Upper lobe of right lung (tissue), 1 donor: ENCODE measurements around the gene SLIT2. TPM values are rescaled to one million over a fixed set of nuclear protein-coding genes. Genes with fewer than 3 reads are reported as not detected.

Experiments
- ATAC-seq: fragments of 200-7000 bp; cut with Tn5 transposase; one replicate; pipeline ENCODE4 v1.9.1; 2020; ENCODE audit warnings: mild to moderate bottlenecking, moderate library complexity
- DNase-seq: peaks from one replicate; pipeline ENCODE4 v3.0.0-alpha.2; 2020
- H3K27ac ChIP-seq: fragments of 200-600 bp; one replicate; pipeline ENCODE4 v1.8.0; 2022
- H3K27me3 ChIP-seq: fragments of 200-600 bp; one replicate; pipeline ENCODE4 v1.8.0; 2022; ENCODE audit warnings: mild to moderate bottlenecking
- H3K36me3 ChIP-seq: fragments of 200-600 bp; one replicate; pipeline ENCODE4 v1.8.0; 2022
- H3K4me1 ChIP-seq: fragments of 200-600 bp; one replicate; pipeline ENCODE4 v1.8.0; 2022
- H3K4me3 ChIP-seq: fragments of 200-600 bp; one replicate; pipeline ENCODE4 v1.8.0; 2022; ENCODE audit warnings: mild to moderate bottlenecking
- H3K9me3 ChIP-seq: fragments of 200-600 bp; one replicate; pipeline ENCODE4 v1.8.0; 2022
- CTCF ChIP-seq: fragments of 200-600 bp; IDR thresholded peaks from one replicate; pipeline ENCODE4 v1.8.0; 2022; ENCODE audit warnings: antibody characterized with exemption
- intact Hi-C: fragments of 100-400 bp; cut with DNase I; formaldehyde crosslinking; loops from one replicate; pipeline ENCODE4 v1.11.0; 2022
- total RNA-seq: library from RNA; stranded (reverse); fragmentation: NEBNext Ultra II Directional; extraction: Animal tissue kit (Norgen Biotek cat#: 25700); gene quantifications from one replicate; pipeline ENCODE4 v1.2.1, GENCODE V29; 2021
- donor health status: DM: no; HTN: yes; CAD: no; lungs with severe emphysema.

Gene SLIT2
- total RNA-seq, 1 donor from 2014 or later: 181 TPM

GRCh38 chr4:20266215-20267082, 14.7 kb downstream of the SLIT2 start:
- TF ChIP-seq CTCF: no peak
- Histone ChIP-seq H3K27me3 (no peaks in the 10 kb centered on the region), H3K27ac (no peak overlapping the region), H3K9me3 (no peaks in the 10 kb centered on the region), H3K36me3 (no peaks in the 10 kb centered on the region), H3K4me1 (no peaks in the 10 kb centered on the region), H3K4me3 (no peak overlapping the region)
- ATAC-seq (no peak), DNase-seq (no peak)
- intact Hi-C loops: no loop called here

DNA sequence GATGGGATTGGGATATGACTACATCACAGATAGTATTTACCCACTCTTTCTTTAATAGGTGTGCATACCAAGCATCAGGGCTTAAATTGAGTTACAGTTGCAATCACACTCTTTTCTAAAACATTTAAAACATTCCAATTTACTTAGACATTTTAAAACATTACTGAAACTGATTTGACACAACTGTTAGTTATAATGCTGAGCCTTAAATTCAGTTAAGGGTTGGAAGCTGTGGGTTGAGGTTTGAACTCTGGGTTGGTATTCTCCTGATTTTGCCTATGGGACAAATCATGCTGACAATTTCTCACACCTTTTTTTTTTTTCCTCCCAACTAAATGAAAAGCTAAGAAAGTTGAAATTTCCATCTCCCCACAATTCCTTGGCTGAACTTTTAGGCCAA, 16.3 kb downstream of the SLIT2 start:
- Histone ChIP-seq H3K27me3 (no peaks in the 10 kb centered on the region), H3K4me3 (no peak overlapping the region), H3K27ac (no peak overlapping the region), H3K36me3 (no peaks in the 10 kb centered on the region), H3K4me1 (no peaks in the 10 kb centered on the region), H3K9me3 (no peaks in the 10 kb centered on the region)
- no peak for TF ChIP-seq CTCF
- intact Hi-C loops: no loop called here
- DNase-seq (no peak), ATAC-seq (no peak)

GRCh38 chr4:20269320-20269719, 17.6 kb downstream of the SLIT2 start:
- Histone ChIP-seq H3K4me3 (no peak overlapping the region), H3K9me3 (no peaks in the 10 kb centered on the region), H3K27me3 (no peaks in the 10 kb centered on the region), H3K36me3 (no peaks in the 10 kb centered on the region), H3K27ac (no peak overlapping the region), H3K4me1 (no peaks in the 10 kb centered on the region)
- intact Hi-C loops: no loop called here
- no peak for TF ChIP-seq CTCF
- ATAC-seq (no peak), DNase-seq (no peak)

DNA sequence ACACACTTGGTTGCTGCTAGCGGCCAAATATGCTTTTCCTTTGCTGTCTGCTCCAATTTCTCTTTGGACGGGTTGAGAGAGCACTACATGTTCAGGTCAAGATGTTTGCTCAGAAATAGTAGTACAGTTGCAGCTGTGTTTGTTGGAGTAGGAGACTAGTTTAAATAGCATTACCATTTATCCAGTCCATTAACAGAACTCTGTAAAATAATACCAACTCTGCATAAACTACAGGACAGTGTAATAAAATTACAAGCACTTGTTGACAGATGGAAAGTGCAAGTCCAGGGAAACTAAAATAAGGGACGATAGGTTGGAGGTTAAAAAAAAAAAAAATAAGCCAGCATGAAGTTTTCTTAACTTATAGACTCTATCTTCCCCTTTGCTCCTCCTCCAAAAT, 20.2 kb downstream of the SLIT2 start:
- Histone ChIP-seq H3K4me1 (no peaks in the 10 kb centered on the region), H3K36me3 (no peaks in the 10 kb centered on the region), H3K9me3 (no peaks in the 10 kb centered on the region), H3K27me3 (no peaks in the 10 kb centered on the region), H3K4me3 (no peak overlapping the region), H3K27ac (no peak overlapping the region)
- no peak for ATAC-seq
- TF ChIP-seq CTCF: no peak
- DNase-seq: no peak
- intact Hi-C loops: no loop called here

DNA sequence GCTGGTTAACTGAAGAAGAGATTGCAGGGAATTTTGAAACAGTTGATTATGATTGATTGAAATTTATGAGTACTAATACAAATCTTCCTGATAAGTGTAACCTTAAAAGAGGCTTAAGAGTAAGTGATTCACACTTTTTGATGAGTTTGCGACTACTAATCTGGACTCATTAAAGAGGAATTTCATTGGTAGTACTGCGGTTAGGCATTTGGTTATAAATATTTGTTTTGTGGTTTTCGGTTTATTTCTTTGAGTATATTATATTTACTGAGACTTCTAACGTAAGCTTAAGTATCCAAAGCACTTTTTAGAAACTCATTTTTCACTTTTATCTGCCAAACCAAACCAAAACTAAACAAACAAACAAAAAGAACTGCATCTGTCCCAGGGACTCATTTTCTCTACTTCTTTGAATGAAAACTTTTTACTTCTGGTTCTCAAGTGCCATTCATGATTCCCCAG, 20.7 kb downstream of the SLIT2 start:
- intact Hi-C loops: no loop called here
- Histone ChIP-seq H3K27me3 (no peaks in the 10 kb centered on the region), H3K4me3 (no peak overlapping the region), H3K36me3 (no peaks in the 10 kb centered on the region), H3K4me1 (no peaks in the 10 kb centered on the region), H3K27ac (no peak overlapping the region), H3K9me3 (no peaks in the 10 kb centered on the region)
- ATAC-seq: no peak
- DNase-seq: no peak
- no peak for TF ChIP-seq CTCF
